GM12865 (cell line): ENCODE measurements around the gene MOGAT3.

ENCODE experiments used
- DNase-seq: peaks from one replicate; pipeline ENCODE4 v3.0.0; 2010; ENCODE audit warnings: low read depth
- H3K4me3 ChIP-seq: 2 replicates; pipeline ENCODE4 v1.5.1; 2011; ENCODE audit warnings: mild to moderate bottlenecking, low read depth, low read length, control low read depth
- CTCF ChIP-seq: IDR thresholded peaks from 2 replicates; pipeline ENCODE4 v1.5.1; 2011; ENCODE audit warnings: low read length, control low read depth, low read depth, inconsistent platforms; ENCODE audit not compliant: insufficient read depth; ENCODE audit errors: missing control alignments

Gene MOGAT3

DNA sequence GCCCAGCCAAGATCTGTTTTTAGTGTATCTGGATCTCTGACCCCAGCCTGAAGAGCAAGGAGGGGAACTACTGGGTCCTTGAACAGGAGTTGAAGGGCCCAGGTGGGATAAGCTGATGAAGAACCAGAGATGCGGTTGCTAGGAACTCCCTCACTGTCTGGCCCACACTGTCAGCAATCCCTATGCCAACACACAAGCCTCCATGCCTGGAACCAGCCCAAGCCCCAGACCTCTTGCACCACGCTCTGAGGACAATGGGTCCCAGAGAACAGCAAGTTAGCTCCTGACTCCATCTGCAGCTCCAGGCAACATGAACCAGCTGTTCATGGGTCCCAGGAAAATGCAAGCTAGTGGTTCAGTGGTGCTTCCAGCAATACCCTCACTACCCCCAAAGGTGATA lies 23.2 kb downstream of the MOGAT3 start:
- DNase-seq: no peak
- H3K4me3 ChIP-seq: no peak overlapping the region
- no peak for TF ChIP-seq CTCF

GRCh38 chr7:101175664-101176063 lies 25.2 kb downstream of the MOGAT3 start:
- TF ChIP-seq CTCF: no peak
- no peak overlapping the region for H3K4me3 ChIP-seq
- DNase-seq: no peak

DNA sequence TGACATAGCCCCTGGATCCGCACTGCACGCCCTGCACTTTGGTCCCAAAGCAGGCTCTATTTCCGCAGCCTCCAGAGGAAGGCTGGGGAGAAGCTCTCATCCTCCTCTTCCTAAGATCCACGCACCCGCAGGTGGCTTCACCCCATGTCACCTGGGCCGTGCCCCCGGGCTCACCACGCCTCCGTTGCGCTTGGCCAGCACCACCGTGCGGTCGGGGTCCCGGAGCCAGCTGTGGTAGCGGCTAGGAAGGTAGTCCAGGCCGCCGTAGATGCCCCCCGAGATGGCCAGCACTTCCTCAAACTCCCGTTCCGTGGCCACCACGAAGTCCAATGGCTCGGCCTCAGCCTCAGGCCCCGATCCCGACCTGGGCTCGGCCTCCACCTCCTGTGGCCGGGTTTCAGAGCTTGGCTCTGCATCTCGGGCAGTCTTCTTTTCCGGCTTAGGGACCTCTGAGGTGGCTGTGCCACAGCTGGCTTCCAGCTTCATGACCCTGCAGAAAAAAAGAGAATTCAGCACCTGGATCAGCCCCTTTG lies 26.4 kb downstream of the MOGAT3 start:
- TF ChIP-seq CTCF: no peak
- DNase-seq: no peak
- H3K4me3 ChIP-seq: no peak overlapping the region

- peak; percentile 73 for DNase-seq
- no peak overlapping the region for H3K4me3 ChIP-seq
- no peak for TF ChIP-seq CTCF
Observed at GRCh38 chr7:101173752-101174244, 27.0 kb downstream of the MOGAT3 start.

GRCh38 chr7:101172854-101173751 lies 27.7 kb downstream of the MOGAT3 start:
- H3K4me3 ChIP-seq: no peak overlapping the region
- no peak for DNase-seq
- TF ChIP-seq CTCF: no peak

DNA sequence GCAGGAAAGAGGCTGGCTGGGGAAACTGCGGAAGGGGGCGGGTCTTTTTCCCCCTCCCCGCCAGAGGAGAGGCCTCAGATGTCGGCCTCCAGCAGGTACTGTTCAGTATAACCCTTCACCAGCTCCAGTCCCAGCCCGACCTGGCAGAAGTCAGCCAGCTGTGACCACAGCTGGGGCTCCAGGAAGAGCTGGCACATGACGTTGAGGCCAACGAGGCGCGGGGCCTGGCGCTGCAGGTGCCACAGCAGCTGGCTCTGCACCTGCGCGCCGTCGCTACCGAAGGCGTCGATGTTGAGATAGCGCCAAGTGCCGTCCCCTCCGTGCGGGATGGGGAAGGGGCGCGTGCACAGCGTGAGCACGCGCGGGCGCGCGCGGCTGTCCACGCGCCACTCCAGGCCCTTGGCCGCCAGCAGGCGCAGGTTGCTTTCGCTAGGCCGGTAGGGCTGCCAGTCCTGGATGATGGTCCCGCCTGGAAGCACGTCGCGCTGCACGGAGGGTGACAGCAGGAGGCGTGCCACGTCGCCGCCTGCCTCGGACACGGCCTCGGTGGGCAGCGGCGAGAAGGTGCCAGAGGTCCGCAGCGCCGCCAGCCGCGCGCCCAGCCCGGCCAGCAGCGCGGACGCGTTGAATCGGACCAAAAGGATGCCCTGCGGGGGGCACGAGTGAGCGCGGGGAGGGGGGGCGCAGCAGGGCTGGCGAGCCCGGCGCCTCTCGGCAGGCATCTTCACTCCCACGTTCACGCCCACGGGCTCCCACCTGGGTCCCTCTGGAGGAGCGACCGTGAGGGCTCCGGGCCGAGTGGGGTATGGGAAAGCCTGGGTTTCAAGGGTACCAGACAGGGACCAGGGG lies 28.6 kb downstream of the MOGAT3 start:
- DNase-seq: no peak
- TF ChIP-seq CTCF: no peak
- H3K4me3 ChIP-seq: no peak overlapping the region
